Trophoblast cell (in vitro differentiated cells and primary cell): Measurements from ENCODE around the gene SPOP.

Source experiments
- DNase-seq, 2 donors: peaks; one replicate each; pipeline ENCODE4 v3.0.0-alpha.2; 2016
- H2AFZ ChIP-seq: 2 replicates; pipeline ENCODE4 v1.6.1; 2013; ENCODE audit warnings: low read length, moderate library complexity, mild to moderate bottlenecking; ENCODE audit not compliant: insufficient read depth, poor library complexity
- H2AK5ac ChIP-seq: 2 replicates; pipeline ENCODE4 v1.6.1; 2013; ENCODE audit warnings: mild to moderate bottlenecking, low read length
- H2BK120ac ChIP-seq: 2 replicates; pipeline ENCODE4 v1.6.1; 2013; ENCODE audit warnings: low read length, mild to moderate bottlenecking, moderate library complexity; ENCODE audit not compliant: insufficient read depth, poor library complexity
- H2BK12ac ChIP-seq: 2 replicates; pipeline ENCODE4 v1.6.1; 2013; ENCODE audit warnings: mild to moderate bottlenecking, low read length, moderate library complexity
- H2BK5ac ChIP-seq: 2 replicates; pipeline ENCODE4 v1.6.1; 2013; ENCODE audit warnings: low read length, low read depth, moderate library complexity, mild to moderate bottlenecking; ENCODE audit not compliant: poor library complexity
- H3K14ac ChIP-seq: 2 replicates; pipeline ENCODE4 v1.6.1; 2013; ENCODE audit warnings: mild to moderate bottlenecking, low read length
- H3K18ac ChIP-seq: 2 replicates; pipeline ENCODE4 v1.6.1; 2013; ENCODE audit warnings: mild to moderate bottlenecking, low read length
- H3K23ac ChIP-seq: 2 replicates; pipeline ENCODE4 v1.6.1; 2013; ENCODE audit warnings: low read length
- H3K27ac ChIP-seq: 2 replicates; pipeline ENCODE4 v1.5.1; 2013; ENCODE audit warnings: low read depth, mild to moderate bottlenecking, inconsistent platforms, low read length, moderate library complexity
- H3K27me3 ChIP-seq: 2 replicates; pipeline ENCODE4 v1.6.1; 2013; ENCODE audit warnings: inconsistent platforms, mild to moderate bottlenecking, low read length, moderate library complexity; ENCODE audit not compliant: insufficient read depth
- H3K36me3 ChIP-seq, 2 experiments: 1 replicate in 1 of 2; 2 replicates in 1 of 2; pipeline ENCODE4 v1.6.1; 2013; ENCODE audit warnings: low read length in 2 of 2, mild to moderate bottlenecking in 2 of 2, moderate library complexity in 1 of 2; ENCODE audit not compliant: insufficient read depth in 2 of 2, control insufficient read depth in 1 of 2
- H3K4ac ChIP-seq: 2 replicates; pipeline ENCODE4 v1.6.1; 2013; ENCODE audit warnings: low read depth, mild to moderate bottlenecking, low read length, moderate library complexity
- H3K4me1 ChIP-seq, 2 experiments: 1 replicate in 1 of 2; 2 replicates in 1 of 2; pipeline ENCODE4 v1.6.1; 2013; ENCODE audit warnings: low read length in 2 of 2, mild to moderate bottlenecking in 2 of 2, moderate library complexity in 1 of 2; ENCODE audit not compliant: insufficient read depth in 2 of 2, control insufficient read depth in 1 of 2
- H3K4me2 ChIP-seq: 2 replicates; pipeline ENCODE4 v1.6.1; 2013; ENCODE audit warnings: inconsistent platforms, mild to moderate bottlenecking, low read length, moderate library complexity
- H3K4me3 ChIP-seq: 2 replicates; pipeline ENCODE4 v1.5.1; 2013; ENCODE audit warnings: mild to moderate bottlenecking, low read depth, low read length, inconsistent platforms
- H3K79me1 ChIP-seq: one replicate; pipeline ENCODE4 v1.6.1; 2013; ENCODE audit warnings: low read length
- H3K79me2 ChIP-seq: 2 replicates; pipeline ENCODE4 v1.6.1; 2013; ENCODE audit warnings: low read length, mild to moderate bottlenecking; ENCODE audit not compliant: control insufficient read depth, insufficient read depth, poor library complexity
- H3K9ac ChIP-seq: 2 replicates; pipeline ENCODE4 v1.6.1; 2013; ENCODE audit warnings: mild to moderate bottlenecking, low read length
- H3K9me3 ChIP-seq: 2 replicates; pipeline ENCODE4 v1.6.1; 2013; ENCODE audit warnings: low read depth, mild to moderate bottlenecking, control low read depth, inconsistent platforms, low read length; ENCODE audit not compliant: insufficient read depth
- H4K12ac ChIP-seq: 2 replicates; pipeline ENCODE4 v1.6.1; 2013; ENCODE audit warnings: low read depth, mild to moderate bottlenecking, low read length, moderate library complexity
- H4K8ac ChIP-seq: 2 replicates; pipeline ENCODE4 v1.6.1; 2013; ENCODE audit warnings: low read depth, mild to moderate bottlenecking, low read length, moderate library complexity
- H4K91ac ChIP-seq: one replicate; pipeline ENCODE4 v1.6.1; 2013; ENCODE audit warnings: low read depth, mild to moderate bottlenecking, low read length, moderate library complexity
- WGBS: extraction: QIAGEN DNeasy Blood & Tissue Kit; methylation state at CpG from one replicate; pipeline ENCODE4 v1.1.7; 2013; ENCODE audit warnings: missing lambda C conversion rate; ENCODE audit not compliant: insufficient read length, insufficient coverage; ENCODE audit errors: extremely low coverage; 5-methylcytosine and 5-hydroxymethylcytosine counted together

SPOP gene

DNA sequence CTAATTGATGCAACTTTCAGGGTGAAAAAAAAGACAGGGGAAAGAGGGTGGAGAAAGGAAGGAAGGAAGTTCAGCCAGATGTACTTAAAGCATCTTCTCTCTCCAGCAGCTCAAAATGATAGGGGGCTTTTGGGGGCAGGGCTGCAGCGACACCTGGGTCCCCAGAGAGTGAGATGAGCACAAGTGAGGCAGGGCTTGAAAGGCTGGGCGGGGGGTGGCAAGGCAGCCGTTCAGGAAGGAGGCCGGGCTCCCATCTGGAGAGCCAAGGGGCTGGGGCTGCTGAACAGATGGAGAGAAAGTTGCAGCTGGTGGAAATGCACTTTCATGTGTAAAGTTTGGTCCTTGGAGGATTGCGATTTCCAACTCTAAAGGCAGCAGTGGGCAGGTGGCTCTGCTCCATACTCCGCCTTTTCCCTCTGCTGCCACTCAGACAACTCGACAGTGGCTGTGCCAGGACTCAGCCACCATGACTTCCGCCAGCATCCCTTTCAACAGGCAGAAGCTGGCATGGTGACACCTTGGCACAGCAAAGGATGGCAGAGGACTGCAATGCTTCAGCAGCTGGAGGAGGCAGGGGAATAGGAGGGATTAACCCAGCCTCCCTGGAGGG lies 22.2 kb upstream of the SPOP start:
- H2BK120ac ChIP-seq, result no peak overlapping the region
- H3K14ac ChIP-seq, result no peak overlapping the region
- no peak overlapping the region for H4K8ac ChIP-seq
- H2AFZ ChIP-seq, result no peak overlapping the region
- no peak overlapping the region for H3K23ac ChIP-seq
- WGBS, result no CpG with 5 or more reads among the region's 8 CpGs
- peak overlapping the region; percentile 5 for H3K9ac ChIP-seq
- H3K4me1 ChIP-seq, result no peaks in the 10 kb centered on the region
- peaks cover 38 to 45% of the 10 kb centered on the region in 2 experiments for H3K36me3 ChIP-seq
- no peak overlapping the region for H2BK5ac ChIP-seq
- no peak for DNase-seq
- H3K27ac ChIP-seq, result no peak overlapping the region
- H3K18ac ChIP-seq, result no peak overlapping the region
- no peak overlapping the region for H3K4ac ChIP-seq
- H3K27me3 ChIP-seq, result no peaks in the 10 kb centered on the region
- H3K79me1 ChIP-seq, result no peaks in the 10 kb centered on the region
- H2BK12ac ChIP-seq, result no peak overlapping the region
- no peaks in the 10 kb centered on the region for H3K9me3 ChIP-seq
- H2AK5ac ChIP-seq, result no peak overlapping the region
- H3K4me2 ChIP-seq, result no peak overlapping the region
- no peak overlapping the region for H4K12ac ChIP-seq
- no peaks in the 10 kb centered on the region for H3K79me2 ChIP-seq
- no peak overlapping the region for H4K91ac ChIP-seq
- no peak overlapping the region for H3K4me3 ChIP-seq

DNA sequence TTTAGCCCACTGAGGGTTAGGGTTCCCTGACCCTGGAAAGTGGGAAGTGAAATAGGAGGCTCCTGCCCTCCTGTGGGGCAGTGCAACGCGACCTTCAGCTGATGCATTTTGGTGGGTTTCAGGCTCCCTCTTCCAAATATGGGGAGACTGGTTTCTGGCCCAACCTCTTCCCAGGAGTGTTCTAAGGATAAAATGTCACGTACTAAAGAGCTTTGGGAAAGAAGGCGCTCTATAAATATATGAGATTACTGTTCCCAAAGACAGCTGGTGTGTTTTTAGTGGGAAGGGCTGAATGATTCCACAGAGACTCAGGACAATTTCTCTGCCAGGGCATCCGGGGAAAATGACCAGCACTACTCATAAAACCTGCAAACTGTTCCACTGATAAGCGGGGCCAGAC lies 20.1 kb upstream of the SPOP start:
- H3K4me1 ChIP-seq, result no peaks in the 10 kb centered on the region
- H2BK12ac ChIP-seq, result no peak overlapping the region
- no peak overlapping the region for H3K23ac ChIP-seq
- H3K14ac ChIP-seq, result no peak overlapping the region
- H3K27ac ChIP-seq, result no peak overlapping the region
- H3K9me3 ChIP-seq, result no peaks in the 10 kb centered on the region
- H2BK120ac ChIP-seq, result no peak overlapping the region
- H2BK5ac ChIP-seq, result no peak overlapping the region
- no peak overlapping the region for H3K9ac ChIP-seq
- H3K79me2 ChIP-seq, result no peaks in the 10 kb centered on the region
- H4K8ac ChIP-seq, result no peak overlapping the region
- H2AFZ ChIP-seq, result no peak overlapping the region
- H2AK5ac ChIP-seq, result no peak overlapping the region
- no peak overlapping the region for H3K4me3 ChIP-seq
- H3K4me2 ChIP-seq, result no peak overlapping the region
- H3K18ac ChIP-seq, result no peak overlapping the region
- no peaks in the 10 kb centered on the region for H3K27me3 ChIP-seq
- no CpG with 5 or more reads among the region's 6 CpGs for WGBS
- H3K79me1 ChIP-seq, result no peaks in the 10 kb centered on the region
- no peak for DNase-seq
- H4K91ac ChIP-seq, result no peak overlapping the region
- no peak overlapping the region for H4K12ac ChIP-seq
- H3K4ac ChIP-seq, result no peak overlapping the region
- peaks cover 25 to 27% of the 10 kb centered on the region in 2 experiments for H3K36me3 ChIP-seq

DNA sequence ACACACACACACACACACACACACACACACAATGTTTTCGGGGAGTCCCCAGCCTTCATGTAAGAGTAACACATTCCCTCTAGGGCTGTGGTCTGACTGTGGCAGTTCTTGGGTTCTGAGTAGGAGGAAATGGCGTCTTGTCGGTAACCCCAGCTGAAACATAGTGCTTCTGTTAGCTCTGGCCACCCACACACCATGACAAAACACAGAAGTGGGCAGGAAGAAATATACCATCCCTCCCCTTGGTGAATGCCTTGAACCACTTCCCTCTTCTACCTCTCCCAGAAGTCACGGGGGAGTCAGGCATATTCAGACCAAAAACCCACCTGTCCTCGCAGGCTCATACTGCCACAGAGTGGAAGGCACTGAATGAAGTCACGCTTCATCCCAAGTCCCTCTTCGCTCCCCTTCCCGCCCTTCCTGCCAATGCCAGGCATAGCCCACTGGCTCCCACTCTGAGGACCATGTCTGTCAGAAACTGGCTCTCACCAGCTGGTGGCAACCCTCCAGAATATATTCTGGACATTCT lies 18.4 kb upstream of the SPOP start:
- H3K9ac ChIP-seq, result no peak overlapping the region
- no peaks in the 10 kb centered on the region for H3K4me1 ChIP-seq
- no peaks in the 10 kb centered on the region for H3K79me1 ChIP-seq
- H3K36me3 ChIP-seq, result peaks cover 12% of the 10 kb centered on the region in 2 experiments
- no peak overlapping the region for H3K27ac ChIP-seq
- no peak overlapping the region for H2BK12ac ChIP-seq
- H3K79me2 ChIP-seq, result no peaks in the 10 kb centered on the region
- DNase-seq, result peak in 1 of 2 donors; percentile 6
- H3K27me3 ChIP-seq, result no peaks in the 10 kb centered on the region
- no CpG with 5 or more reads among the region's 8 CpGs for WGBS
- H3K14ac ChIP-seq, result no peak overlapping the region
- no peak overlapping the region for H3K4me3 ChIP-seq
- no peak overlapping the region for H3K23ac ChIP-seq
- H2AFZ ChIP-seq, result no peak overlapping the region
- H4K12ac ChIP-seq, result no peak overlapping the region
- no peak overlapping the region for H4K91ac ChIP-seq
- no peak overlapping the region for H4K8ac ChIP-seq
- no peak overlapping the region for H2BK120ac ChIP-seq
- H3K4me2 ChIP-seq, result no peak overlapping the region
- no peak overlapping the region for H2AK5ac ChIP-seq
- H3K18ac ChIP-seq, result no peak overlapping the region
- H3K9me3 ChIP-seq, result no peaks in the 10 kb centered on the region
- H2BK5ac ChIP-seq, result no peak overlapping the region
- no peak overlapping the region for H3K4ac ChIP-seq

DNA sequence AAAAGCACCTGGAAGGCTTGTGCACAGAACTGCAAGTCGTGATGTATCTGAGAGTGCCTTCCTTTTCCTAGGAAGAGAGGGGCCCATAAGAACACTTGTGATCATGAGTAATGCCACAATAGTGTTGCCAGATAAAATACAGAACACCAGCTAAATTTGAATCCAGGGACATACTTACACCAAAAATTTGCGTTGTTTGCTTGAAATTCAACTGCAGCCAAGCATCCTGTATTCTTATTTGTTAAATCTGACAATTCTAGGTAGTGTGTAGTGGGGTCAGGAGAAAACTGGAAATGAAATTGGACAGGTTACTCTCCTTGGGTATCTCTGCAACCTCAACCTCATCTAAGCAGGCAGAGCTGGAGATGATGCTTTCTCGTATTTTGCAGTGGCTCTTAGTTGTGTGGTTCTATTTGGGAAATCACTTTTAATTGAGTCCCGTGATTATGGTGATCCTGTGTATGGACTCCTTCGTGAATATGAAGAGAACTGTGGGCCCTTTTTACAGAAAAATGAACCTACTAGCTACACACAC lies 17.9 kb upstream of the SPOP start:
- Histone ChIP-seq H3K27ac (no peak overlapping the region), H2AK5ac (no peak overlapping the region), H4K8ac (no peak overlapping the region), H2AFZ (no peak overlapping the region), H3K4ac (no peak overlapping the region), H4K91ac (no peak overlapping the region), H3K9ac (no peak overlapping the region), H3K14ac (no peak overlapping the region), H3K9me3 (no peaks in the 10 kb centered on the region), H2BK5ac (no peak overlapping the region), H4K12ac (no peak overlapping the region), H3K18ac (no peak overlapping the region), H2BK12ac (no peak overlapping the region), H3K23ac (no peak overlapping the region), H3K27me3 (no peaks in the 10 kb centered on the region), H2BK120ac (no peak overlapping the region), H3K4me3 (no peak overlapping the region), H3K79me2 (no peaks in the 10 kb centered on the region), H3K4me2 (no peak overlapping the region), H3K4me1 (no peaks in the 10 kb centered on the region), H3K36me3 (peaks cover 8 to 9% of the 10 kb centered on the region in 2 experiments), H3K79me1 (no peaks in the 10 kb centered on the region)
- DNase-seq, result no peak
- no CpG with 5 or more reads among the region's 5 CpGs for WGBS
